DMS 273 (cell line): Measurements from ENCODE around the gene CLCNKA.
"Not testable (repeated sequence)": the region's sequence is repeated elsewhere in the genome, so short reads cannot be mapped to it uniquely, and the experiment has no call there.

Experiments used
- DNase-seq: peaks from one replicate; lab custom pipeline; 2025; ENCODE audit not compliant: unreplicated experiment; lab: John Stamatoyannopoulos, UW

Gene CLCNKA

GRCh38 chr1:16021681-16022080 is at the start of gene CLCNKA:
TSS of gene CLCNKA (plus strand) at chr1:16022036. CDS start at chr1:16022620, 584 bp downstream.
- no peak for DNase-seq

- no peak for DNase-seq
Observed at GRCh38 chr1:15972409-15972808, 49.4 kb upstream of the CLCNKA start.

DNA sequence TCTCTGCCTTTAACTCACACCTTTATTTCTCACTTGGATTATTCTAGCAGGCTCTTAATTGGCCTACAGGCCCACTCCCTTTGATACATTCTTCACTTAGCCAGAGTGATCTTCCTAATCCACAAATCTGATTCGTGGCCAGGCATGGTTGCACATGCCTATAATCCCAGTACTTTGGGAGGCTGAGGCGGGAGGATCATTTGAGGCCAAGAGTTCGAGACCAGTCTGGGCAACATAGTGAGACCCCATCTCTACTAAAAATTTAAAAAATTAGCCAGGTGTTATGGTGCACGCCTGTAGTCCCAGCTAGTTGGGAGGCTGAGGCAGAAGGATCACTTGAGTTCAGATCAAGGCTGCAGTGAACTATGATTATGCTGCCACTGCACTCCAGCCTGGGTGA is 48.1 kb upstream of the CLCNKA start:
- no peak for DNase-seq

DNA sequence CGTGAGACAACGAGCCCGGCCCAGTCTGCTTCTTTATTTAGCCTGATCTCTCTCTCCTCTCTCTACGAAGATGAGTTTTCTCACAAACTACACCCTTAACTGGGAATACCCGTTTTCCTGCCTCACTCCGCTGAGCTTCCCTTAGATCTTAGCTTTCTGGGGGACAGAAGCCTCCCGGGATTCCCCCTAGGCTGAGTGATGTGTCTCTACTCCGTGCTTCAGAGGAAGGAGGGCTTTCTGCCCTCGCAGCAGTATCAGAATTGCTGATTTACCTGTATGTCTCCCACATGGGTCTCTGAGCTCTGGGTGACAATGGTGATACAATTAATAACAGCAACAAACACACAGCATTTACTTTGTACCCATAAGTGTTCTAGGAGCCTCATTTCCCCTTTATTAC is 47.0 kb upstream of the CLCNKA start:
- DNase-seq: no peak

GRCh38 chr1:15975358-15975804 is 46.5 kb upstream of the CLCNKA start:
- DNase-seq: peak; percentile 77

DNA sequence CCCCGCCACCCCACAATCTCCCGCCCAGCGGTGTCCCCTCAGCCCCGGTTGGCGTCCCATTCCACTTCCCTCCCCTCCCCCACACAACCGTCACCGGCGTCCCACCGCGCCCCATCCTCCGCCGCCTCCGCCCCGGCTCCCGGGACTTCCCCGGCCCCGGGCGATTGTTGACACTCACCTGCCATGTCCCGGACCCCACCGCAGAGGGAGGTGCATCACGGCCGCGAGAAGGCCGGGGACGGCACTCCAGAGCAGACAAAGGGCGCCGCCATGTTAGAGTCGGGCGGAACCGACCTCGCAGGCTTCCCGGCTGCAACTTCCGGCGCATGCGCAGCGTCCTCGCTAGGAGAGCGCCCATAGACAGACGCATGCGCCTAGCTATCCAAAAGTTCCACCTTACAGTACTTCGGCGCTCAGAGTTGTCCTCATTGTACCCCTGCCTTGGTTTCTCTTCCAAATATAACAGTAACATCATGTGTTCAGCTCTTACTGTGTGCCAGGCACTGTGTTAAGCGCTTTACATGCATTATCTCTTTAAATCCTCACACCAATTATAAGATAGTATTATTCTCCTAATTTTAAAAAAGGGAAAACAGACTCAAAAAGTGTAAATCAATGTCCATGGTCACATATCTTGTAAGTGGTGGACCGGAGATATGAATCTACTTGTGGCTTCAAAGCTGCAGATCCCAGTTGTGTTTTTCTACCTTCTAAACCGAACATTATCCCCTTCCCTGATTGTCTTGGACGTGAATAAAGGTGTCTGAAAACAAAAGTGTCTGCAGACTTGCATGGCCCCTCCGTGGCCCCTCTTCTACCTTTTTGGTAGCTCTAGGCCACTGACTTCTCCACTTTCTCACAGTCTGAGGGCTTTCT is 45.8 kb upstream of the CLCNKA start, which contains the start of gene ZBTB17:
Gene ZBTB17 (minus strand): TSS at position 297 of the 876 bp plus-strand sequence. CDS start 27,606 bp downstream, outside the sequence.
- DNase-seq: peak; percentile 98

DNA sequence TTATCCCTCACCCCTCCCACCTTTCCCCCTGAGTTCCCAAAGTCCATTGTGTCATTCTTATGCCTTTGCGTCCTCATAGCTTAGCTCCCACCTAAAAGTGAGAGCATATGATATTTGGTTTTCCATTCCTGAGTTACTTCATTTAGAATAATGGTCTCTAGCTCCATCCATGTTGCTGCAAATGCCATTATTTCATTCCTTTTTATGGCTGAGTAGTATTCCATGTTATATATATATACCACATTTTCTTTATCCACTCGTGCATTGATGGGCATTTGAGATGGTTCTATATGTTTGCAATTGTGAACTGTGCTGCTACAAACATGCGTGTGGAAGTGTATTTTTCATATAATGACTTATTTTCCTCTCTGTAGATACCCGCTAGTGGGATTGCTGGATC is 43.9 kb upstream of the CLCNKA start:
- DNase-seq: not testable (repeated sequence)

- no peak for DNase-seq
Observed at GRCh38 chr1:15981679-15982078, 40.2 kb upstream of the CLCNKA start.

GRCh38 chr1:15983275-15983674 is 38.6 kb upstream of the CLCNKA start:
- DNase-seq: no peak

- no peak for DNase-seq
Observed at GRCh38 chr1:15985611-15986297, 36.1 kb upstream of the CLCNKA start.

- no peak for DNase-seq
Observed at GRCh38 chr1:15988856-15989736, 32.7 kb upstream of the CLCNKA start.

- no peak for DNase-seq
Observed at GRCh38 chr1:15989776-15990175, 32.1 kb upstream of the CLCNKA start.

- DNase-seq: no peak
Observed at GRCh38 chr1:15991427-15992186, 30.2 kb upstream of the CLCNKA start.

GRCh38 chr1:15992187-15992553 is 29.7 kb upstream of the CLCNKA start:
- DNase-seq: no peak

DNA sequence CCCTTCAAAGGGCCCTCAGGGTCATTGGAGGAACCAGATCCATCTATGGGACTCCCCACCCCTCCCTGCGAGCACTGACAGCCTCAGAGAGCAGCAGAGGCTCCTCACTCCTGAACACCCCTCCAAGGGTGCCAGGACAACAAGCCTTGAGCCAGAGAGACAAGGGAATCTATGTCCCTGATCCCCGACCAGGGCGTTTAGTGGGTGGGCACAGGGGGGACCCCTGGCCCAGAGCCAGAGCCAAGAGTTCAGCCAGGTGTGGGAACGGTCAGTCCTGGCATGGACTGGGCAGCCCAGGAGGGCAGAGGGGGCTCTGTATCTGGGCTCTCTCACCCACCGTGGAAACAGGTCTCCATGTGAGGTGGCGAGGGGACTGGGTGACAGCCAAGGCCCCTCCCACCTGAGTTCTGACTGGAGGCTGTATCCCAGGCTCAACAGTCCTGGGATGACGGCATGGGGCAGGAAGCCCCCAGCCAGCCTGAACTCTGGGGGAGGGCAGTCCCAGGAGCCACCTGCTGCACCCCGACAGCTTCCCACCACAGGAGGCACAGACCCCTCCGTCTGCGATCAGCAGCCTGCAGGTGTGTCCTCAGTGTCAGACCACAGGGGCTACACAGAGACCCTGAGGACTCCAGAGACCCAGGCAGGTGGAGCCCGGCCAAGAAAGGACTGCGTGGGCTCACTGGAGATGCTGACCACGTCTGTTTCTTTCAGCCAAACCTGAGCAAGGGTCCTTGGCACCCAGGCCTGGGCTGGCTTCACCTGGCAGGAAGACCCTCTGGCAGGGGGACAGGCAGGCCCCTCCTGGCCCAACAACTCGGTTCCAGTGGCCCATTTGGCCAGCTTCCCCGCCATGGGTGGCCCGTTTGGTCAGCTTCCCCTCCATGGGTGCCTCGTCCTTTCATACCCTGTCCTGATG is 29.0 kb upstream of the CLCNKA start:
- DNase-seq: no peak

GRCh38 chr1:15993666-15994065 is 28.2 kb upstream of the CLCNKA start:
- no peak for DNase-seq

- no peak for DNase-seq
Observed at GRCh38 chr1:15994081-15994480, 27.8 kb upstream of the CLCNKA start.

DNA sequence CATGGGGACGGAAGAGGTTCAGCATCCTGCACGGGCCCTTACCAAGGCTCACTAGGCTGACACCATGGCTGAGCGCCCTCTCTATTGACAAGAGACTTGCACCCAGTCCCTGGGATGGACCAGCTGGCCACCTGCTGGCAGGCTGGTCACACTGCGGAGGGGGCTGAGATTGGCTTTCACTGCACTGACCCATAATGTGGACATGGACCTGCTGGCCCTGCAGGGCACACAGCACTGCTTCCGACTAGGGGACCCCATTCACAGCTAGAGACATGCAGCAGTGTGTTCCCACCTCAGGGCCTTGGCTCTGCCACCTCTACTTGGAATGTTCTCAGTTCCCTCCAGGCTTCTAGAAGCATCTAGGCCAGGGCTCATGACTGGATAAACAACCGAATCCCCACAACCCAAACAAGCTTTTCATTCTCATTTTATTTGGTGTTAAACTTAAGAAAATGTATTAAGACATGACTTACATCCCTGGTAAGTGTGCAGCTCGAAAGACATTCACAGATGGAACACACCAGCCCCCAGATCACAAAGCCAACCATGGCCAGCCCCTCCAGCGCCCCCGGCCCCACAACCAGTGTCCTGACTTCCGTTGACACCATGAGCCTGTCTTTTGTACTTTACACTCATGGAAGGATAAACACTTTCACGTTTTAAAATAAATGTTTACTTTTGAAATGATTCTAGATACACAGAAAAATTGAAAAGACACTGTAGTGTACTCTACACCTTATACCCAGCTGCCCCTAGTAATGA is 27.1 kb upstream of the CLCNKA start:
- peak; percentile 65 for DNase-seq
